Posterior vena cava (tissue), 2 donors: ENCODE measurements around the gene RAB4B. TPM values are rescaled to one million over a fixed set of nuclear protein-coding genes. Genes with fewer than 3 reads are reported as not detected.
"Not testable (repeated sequence)": the region's sequence is repeated elsewhere in the genome, so short reads cannot be mapped to it uniquely, and the experiment has no call there.

ENCODE experiments used
- DNase-seq: peaks from one replicate; pipeline ENCODE4 v3.0.0-alpha.2; 2020; ENCODE audit warnings: low spot score
- intact Hi-C, 2 donors: fragments of 100-400 bp; cut with DNase I; formaldehyde crosslinking; loops; one replicate each; pipeline versions ENCODE4 v1.14.1 to v1.14.2; 2022 to 2023
- total RNA-seq, 2 donors: library from RNA; stranded (reverse); fragmentation: NEBNext Ultra II Directional; extraction: Animal tissue kit (Norgen Biotek cat#: 25700); gene quantifications; one replicate each; pipeline ENCODE4 v1.2.1, GENCODE V29; 2021
- donor health status: DM: yes; HTN: yes; CAD: no.
- donor health status: DM: yes; HTN: yes; CAD: no.

The RAB4B gene
- total RNA-seq, 2 donors from 2014 or later, result 20.5 to 24.5 TPM

DNA sequence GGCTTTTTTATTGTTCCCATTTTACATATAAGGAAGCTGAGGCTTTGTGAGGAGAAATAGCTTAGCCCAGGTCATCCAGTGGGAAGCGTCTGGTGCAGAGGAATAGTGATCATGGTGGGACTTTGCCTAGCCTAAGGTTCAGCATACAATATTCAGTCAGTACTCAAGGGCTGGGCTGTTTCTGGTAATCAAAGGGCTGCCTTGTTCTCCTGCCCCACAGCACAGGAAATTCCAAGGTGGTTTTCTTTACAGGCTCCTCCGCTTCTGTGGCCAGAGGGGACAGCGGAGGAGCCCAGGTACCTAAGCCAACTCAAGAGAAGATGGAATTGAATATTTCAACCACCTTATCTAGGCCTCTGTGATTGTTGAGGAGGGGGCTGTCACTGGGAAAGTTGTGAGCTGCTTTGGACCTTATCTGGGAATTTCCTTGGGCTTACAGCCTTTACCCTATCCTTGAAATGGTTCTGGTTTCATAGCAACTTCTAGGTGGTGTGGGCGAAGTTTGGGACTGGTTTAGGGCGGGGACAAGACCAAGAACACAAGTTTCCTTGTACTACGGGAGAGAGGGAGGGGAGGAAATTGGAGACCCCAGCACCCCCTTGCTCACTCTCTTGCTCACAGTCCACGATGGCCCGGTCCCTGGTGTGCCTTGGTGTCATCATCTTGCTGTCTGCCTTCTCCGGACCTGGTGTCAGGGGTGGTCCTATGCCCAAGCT, 3.0 kb upstream of the RAB4B start, which contains the start of gene MIA:
Gene MIA, plus strand, starts transcription at position 606 of the 716 bp plus-strand sequence. Its CDS starts 22 bp downstream, at position 628.
- intact Hi-C loops, result loop anchor here in 1 of 2 donors (2.0 kb wide), 1 partner anchor 18 kb away; no protein-coding TSS in a partner anchor
- no peak for DNase-seq

DNA sequence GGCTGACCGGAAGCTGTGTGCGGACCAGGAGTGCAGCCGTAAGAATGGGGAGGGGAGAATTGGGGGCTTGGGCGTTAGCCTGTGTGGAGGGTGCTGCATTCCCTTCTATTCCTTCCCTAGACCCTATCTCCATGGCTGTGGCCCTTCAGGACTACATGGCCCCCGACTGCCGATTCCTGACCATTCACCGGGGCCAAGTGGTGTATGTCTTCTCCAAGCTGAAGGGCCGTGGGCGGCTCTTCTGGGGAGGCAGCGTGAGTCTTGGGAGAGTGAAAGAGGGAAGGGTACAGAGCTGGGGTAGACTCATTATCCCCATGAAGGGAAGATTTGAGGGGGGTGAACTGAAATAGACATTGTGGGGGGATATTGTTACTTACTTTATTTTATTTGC, 2.4 kb upstream of the RAB4B start:
- intact Hi-C loops, result loop anchor here in 1 of 2 donors (2.0 kb wide), 1 partner anchor 19 kb away; no protein-coding TSS in a partner anchor
- DNase-seq, result no peak

DNA sequence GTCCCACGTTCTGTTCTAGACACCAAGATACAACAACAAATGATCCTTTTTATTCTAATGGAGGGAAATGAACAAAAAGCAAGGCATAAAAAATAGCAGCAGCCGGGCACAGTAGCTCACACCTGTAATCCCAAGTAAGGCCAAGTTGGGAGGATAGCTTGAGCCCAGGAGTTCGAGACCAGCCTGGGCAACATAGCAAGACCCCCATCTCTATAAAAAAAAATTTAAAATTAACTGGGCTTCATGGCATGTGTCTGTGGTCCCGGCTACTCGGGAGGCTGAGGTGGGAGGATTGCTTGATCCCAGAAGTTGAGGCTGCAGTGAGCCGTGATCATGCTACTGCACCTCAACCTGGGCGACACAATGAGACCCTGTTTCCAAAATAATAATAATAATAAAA, 1.7 kb upstream of the RAB4B start:
- intact Hi-C loops, result no loop called here
- no peak for DNase-seq

DNA sequence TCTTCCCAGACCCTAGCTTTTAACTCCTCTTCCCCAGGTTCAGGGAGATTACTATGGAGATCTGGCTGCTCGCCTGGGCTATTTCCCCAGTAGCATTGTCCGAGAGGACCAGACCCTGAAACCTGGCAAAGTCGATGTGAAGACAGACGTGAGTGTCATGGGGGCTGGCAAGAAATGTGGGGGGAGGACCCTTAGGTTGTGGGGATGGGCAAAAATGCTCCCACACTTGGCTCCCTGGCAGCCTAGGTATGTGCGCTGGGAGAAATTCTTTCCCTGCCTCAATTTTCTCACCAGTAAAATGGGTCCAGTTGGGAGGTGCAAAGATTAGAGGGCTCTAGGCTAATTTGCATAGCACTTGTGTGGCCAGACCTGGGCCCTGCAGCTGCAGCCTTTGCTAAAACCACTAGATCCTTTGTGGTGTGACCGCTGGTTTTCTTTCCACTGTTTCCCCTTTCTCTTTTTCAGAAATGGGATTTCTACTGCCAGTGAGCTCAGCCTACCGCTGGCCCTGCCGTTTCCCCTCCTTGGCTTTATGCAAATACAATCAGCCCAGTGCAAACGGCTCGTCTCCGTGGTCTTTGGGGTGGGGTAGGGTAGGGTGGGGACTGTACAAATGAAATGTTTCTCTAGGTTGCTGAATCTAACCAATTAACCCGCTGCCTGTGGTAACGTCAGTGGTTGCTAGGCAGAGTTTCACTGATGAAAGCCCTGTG, 959 bp upstream of the RAB4B start:
- intact Hi-C loops, result no loop called here
- DNase-seq, result peak; percentile 93

DNA sequence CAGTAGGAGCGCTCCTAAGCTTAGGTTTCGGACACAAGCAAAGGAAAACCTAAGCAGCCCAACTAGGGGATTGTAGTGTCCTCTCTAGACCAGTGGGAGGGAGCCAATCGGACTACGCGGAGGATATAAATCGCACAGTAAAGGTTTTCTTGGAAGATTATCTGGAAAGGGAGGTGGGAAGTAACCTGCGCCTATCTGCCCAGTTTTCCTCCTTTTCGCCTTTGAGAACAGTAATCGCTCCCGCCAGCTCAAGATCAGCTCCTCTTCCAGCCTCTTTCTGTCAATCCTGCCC, 456 bp upstream of the RAB4B start:
- intact Hi-C loops, result no loop called here
- no peak for DNase-seq

DNA sequence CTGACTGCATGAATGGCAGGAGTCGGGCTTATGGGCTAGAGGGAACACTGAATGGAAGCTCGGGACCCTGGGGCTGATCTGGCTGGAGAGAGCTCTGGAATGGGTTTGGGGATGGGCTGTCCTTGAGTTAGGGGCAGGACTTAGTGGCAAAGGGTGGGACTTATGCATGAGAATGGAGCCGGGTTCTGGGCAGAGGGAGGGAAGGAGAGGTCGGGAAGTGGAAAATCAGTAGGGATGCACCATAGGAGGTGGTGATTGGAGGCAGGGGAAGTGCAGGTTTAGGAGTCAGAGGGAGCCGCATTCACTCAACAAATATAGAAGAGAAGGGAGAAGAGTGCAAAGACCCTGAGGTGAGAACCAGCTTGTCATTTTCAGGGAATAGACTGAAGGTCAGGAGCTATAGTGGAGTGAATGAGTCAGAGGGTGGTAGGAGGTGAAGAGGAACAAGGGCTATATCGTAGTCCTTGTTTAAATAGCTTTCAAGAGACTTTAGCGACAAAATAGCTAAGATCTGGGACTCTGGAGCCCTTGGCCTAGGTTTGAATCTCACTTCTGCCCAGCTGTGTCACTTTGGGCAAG, 748 bp downstream of the RAB4B start:
- DNase-seq, result no peak
- intact Hi-C loops, result no loop called here

DNA sequence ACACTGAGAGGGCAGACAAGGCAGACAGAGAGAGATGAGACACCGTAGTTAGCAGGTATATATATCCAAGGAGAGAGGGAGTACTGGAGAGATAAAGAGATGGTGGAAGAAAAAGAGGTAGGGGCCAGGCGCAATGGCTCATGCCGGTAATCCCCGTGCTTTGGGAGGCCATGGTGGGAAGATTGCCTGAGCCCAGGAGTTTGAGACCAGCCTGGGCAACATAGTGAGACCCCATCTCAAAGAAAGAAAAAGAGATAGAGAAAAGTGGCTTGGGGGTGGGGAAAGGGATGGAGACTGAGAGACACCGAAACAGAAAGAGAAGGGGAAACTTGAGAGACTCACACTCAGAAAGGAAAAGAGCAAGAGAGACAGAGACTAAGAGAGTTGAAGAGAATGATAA, 2.5 kb downstream of the RAB4B start:
- intact Hi-C loops, result no loop called here
- DNase-seq, result no peak

DNA sequence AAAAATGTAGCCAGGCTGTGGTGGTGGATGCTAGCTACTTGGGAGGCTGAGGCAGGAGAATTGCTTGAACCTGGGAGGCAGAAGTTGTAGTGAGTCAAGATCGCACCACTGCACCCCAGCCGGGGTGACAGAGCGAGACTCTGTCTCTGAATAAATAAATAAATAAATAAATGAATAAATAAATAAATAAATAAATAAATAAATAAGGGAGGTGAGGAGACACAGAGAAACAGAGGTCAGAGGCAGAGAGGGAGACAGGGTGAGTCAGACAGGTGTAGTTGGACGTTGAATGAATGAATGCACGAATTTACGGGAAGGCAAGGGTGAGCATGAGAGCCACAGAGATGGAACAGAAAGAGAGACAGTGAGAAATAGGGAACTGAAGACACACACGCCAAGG, 3.1 kb downstream of the RAB4B start:
- DNase-seq, result no peak
- intact Hi-C loops, result no loop called here

DNA sequence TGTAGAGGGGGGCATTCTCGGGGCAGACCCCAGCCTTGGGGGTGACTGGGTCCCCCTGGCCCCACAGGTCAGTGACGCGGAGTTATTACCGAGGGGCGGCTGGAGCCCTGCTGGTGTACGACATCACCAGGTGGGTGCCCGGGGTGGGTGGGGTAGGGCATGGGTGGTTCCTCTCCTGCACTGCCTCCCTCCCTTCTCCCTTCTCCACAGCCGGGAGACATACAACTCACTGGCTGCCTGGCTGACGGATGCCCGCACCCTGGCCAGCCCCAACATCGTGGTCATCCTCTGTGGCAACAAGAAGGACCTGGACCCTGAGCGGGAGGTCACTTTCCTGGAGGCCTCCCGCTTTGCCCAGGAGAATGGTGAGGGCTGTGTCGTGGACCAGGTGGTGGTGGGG, 5.7 kb downstream of the RAB4B start:
- intact Hi-C loops, result no loop called here
- DNase-seq, result no peak

DNA sequence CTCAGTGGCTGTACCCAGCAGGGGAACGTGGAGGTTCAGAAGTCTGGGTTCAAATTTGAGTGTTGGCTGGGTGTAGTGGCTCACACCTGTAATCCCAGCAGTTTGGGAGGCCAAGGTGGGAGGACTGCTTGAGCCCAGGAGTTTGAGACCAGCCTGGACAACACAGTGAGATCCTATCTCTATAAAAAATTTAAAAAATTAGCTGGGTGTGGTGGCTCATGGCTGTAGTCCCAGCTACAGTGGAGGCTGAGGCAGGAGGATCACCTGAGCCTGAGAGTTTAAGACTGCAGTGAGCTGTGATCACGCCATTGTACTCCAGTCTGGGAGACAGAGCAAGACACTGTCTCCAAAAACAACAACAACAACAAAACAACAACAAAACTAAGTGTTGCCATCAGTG, 6.1 kb downstream of the RAB4B start:
- DNase-seq, intact Hi-C loops: not testable (repeated sequence)

DNA sequence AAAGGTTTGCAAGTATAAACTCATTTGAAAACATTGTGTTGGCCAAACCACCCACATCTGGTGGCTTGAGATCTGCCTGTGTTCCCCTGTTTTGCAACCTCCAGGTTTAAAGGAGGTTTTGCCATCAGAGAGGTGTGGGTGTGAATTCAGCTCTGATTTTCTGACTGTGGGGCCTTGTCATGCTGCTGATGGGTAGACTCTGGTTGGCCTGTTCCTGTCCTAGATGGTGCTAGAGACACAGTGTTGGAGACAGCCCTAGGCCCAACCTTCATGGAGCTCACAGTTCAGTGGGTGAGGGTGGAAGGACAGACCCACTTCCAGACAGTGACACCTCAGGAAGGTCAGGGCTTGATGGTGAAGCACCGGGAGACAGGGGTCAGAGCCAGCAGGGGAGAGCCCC, 7.5 kb downstream of the RAB4B start:
- intact Hi-C loops, result no loop called here
- no peak for DNase-seq

DNA sequence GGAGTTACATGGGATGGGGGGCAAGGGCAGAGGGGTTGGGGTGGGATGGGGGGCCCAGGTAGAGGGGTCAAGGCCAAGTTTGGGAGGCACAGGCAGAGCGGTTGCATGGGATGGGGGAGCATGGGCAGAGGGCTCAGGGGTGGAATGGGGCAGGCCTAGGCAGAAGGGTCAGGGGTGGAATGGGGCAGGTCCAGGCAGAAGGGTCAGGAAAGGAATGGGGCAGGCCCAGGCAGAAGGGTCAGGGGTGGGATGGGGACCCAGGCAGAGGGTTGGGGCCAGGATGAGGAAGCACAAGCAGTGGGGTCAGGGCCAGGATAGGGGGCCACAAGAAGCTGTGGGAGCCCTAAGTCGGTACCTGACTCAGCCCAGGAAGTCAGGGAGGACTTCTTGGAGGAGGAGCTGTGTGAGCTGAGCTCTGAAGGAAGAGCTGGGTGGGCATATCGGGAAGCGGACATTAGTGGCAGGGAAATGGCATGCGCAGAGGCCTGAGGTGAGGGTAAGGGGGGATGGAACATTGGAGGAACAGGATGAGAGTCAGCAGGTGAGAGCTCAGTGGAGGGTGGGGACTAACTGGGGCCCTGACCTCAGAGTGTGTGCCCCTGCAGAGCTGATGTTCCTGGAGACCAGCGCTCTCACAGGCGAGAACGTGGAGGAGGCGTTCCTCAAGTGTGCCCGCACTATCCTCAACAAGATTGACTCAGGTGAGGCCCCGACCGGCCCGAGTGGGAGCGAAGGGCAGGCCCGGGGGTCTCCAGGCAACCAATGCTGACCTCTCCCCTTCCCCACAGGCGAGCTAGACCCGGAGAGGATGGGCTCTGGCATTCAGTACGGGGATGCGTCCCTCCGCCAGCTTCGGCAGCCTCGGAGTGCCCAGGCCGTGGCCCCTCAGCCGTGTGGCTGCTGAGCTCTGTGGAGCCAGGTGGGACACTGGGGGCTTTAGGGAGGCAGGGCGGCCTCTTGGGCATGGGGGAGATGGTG, 8.3 kb downstream of the RAB4B start:
- intact Hi-C loops, result no loop called here
- DNase-seq, result no peak

DNA sequence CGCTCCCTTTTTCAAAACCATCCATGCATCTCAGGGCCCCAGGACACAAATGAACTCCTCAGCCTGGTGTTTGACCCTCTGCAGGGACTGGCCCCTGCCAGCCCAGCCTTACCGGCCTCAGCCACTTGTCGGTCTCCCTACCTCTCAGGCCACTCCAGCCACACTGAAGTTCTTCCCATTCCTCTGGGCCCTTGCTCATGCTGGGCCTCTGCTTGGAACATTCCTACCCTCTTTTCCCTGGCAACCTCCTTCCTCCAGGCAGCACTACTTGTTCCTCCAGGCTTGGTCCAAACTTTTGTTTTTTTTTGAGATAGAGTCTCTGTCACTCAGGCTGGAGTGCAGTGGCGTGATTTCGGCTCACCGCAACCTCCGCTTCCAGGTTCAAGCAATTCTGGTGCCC, 13.3 kb downstream of the RAB4B start:
- intact Hi-C loops, result no loop called here
- DNase-seq, result no peak

DNA sequence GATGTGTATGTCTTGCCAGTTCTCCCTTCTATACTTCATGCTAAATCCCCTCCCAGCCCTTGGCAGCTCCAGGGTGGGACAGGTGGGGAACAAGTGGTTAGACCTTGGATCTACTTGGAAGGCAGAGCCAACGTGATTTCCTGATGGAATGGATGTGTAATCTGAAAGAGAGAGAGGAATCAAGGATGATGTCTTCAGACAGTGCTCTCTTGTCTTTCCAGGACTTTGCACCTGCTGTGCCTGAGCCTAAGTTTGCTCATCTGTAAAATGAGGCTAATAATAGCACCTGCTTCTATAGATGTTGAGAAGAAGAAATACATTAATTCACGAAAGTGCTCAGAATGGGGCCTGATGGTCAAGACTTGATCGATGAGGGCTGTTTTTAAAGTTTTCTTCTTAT, 13.9 kb downstream of the RAB4B start:
- intact Hi-C loops, result no loop called here
- no peak for DNase-seq

DNA sequence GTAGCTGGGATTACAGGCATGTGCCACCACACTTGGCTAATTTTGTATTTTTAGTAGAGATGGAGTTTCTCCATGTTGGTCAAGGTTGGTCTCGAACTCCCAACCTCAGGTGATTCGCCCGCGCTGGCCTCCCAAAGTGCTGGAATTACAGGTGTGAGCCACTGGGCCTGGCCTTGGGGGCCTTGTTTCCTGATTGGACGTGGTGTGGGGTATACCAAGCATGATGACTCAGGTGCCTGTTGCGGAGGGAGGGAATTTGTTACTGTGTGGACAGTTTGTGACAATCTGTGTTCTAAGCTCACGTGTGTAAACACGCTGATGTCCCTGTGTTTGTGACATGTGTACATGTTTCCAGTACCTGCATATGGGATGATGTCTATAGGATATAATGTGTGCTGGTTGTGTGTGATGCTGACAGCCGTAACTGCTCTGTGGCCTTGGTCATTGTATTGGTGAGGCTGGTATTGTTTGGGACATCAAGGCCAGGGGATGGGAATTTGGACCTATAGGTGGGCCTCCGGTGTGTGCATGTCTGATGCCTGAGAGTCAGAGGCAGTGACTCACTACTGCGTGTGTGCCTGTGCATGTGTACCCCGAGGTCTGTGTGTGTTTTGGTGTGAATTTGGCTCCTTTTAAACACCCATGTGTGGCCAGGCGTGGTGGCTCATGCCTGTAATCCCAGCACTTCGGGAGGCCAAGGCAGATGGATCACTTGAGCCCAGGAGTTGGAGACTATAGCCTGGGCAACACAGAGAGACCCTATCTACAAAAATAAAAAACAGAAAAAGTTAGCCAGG, 19.3 kb downstream of the RAB4B start:
- DNase-seq, result no peak
- intact Hi-C loops, result no loop called here

DNA sequence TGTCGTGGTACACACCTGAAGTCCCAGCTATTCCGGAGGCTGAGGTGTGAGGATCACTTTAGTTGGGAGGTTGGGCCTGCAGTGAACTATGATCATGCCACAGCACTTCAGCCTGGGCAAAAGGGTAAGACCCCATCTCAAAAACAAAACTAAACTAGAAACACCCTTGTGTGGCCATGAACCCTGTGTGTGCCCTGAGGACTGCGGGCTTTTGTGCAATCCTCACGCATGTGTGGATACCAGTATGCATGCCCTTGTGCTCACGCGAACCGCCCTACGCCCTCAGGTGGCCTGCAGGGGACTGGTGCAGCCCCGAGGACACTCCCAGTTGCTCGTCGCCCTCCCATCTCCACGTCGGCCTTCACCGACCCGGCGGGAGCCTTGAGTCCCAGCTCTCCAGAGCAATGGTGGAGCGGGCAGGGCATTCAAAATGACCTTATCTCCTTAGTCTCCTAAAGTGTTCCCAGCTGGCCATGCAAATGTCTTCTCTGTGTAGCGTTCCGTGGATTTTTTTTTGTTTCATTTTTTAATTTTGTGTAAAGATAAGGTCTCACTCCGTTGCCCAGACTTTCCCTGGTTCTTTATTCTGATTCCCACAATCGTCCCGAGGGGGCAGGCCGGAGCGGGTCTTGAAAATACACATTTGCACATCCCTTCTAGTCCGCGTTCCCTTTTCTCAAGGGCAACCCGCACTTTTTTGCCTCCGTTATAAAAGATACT, 20.1 kb downstream of the RAB4B start:
- intact Hi-C loops, result no loop called here
- peak; percentile 90 for DNase-seq

DNA sequence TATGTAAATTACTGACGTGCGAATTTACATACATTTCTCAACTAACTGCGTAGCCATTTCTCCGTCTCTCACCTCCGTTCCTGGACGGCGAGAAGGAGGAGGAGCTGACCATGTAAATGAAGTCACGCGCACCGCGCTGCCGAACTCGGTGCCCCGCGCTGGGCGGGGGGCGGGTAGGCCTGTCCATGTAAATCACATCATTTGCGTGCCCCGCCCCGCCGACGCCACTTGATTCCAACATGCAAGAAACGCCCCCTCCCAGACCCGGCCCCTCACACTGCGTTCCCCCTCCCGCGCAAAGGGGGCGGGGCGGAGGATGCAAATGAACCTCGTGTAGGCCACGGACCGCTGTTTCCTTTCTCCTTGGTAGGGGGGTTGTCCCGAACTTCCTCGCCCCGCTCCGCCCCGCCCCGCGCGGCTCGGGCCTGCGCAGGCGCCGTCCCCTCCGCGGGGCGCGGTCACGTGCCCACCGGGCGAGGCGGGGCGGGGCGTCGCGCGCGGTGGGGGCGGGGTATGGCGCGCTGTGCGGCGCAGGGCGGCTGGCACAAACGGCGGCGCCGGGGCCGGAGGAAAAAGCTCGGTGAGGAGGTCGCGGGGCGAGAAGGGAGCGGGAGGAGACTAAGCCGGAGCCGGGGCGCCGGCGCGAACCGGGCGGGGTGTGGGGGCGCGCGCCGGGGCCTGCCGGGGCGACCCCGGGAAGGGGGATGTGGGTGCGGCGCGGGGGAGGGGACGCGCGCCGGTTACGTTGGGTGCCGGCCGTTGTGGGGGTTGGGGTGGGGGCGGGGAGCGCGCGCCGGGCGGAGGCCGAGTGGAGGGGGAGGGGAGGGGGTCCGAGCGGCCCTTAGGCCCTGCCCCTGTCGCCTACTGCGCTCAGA, 20.9 kb downstream of the RAB4B start, which contains the start of gene EGLN2:
Gene EGLN2, plus strand, starts transcription at position 509 of the 875 bp plus-strand sequence. CDS start 1,382 bp downstream, outside the sequence.
- intact Hi-C loops, result no loop called here
- DNase-seq, result peak; percentile 100
